Epithelial cell of proximal tubule (primary cell): ENCODE measurements around the gene TEX36. TPM values are rescaled to one million over a fixed set of nuclear protein-coding genes. Genes with fewer than 3 reads are reported as not detected.

ENCODE experiments used
- DNase-seq: peaks from one replicate; pipeline ENCODE4 v3.0.0-alpha.2; 2011; ENCODE audit warnings: low read depth
- H3K4me3 ChIP-seq: 2 replicates; pipeline ENCODE4 v1.5.1; 2011; ENCODE audit warnings: low read depth, mild to moderate bottlenecking, low read length
- total RNA-seq: library from RNA; depleted of rRNA; stranded (reverse); fragments of >200 nt; gene quantifications from 2 replicates; pipeline ENCODE4 v1.2.3, GENCODE V29; 2015
- TF ChIP-seq, protein P1 (sequence below): conservative IDR thresholded peaks from 2 replicates; pipeline ENCODE4 v1.5.1; 2012; ENCODE audit warnings: low read depth, mild to moderate bottlenecking, low read length

Gene TEX36
- total RNA-seq, 1 donor from 2014 or later, result not detected

GRCh38 chr10:125711110-125711750 is 28.3 kb upstream of the TEX36 start:
- no peak overlapping the region for H3K4me3 ChIP-seq
- TF ChIP-seq, protein P1, sequence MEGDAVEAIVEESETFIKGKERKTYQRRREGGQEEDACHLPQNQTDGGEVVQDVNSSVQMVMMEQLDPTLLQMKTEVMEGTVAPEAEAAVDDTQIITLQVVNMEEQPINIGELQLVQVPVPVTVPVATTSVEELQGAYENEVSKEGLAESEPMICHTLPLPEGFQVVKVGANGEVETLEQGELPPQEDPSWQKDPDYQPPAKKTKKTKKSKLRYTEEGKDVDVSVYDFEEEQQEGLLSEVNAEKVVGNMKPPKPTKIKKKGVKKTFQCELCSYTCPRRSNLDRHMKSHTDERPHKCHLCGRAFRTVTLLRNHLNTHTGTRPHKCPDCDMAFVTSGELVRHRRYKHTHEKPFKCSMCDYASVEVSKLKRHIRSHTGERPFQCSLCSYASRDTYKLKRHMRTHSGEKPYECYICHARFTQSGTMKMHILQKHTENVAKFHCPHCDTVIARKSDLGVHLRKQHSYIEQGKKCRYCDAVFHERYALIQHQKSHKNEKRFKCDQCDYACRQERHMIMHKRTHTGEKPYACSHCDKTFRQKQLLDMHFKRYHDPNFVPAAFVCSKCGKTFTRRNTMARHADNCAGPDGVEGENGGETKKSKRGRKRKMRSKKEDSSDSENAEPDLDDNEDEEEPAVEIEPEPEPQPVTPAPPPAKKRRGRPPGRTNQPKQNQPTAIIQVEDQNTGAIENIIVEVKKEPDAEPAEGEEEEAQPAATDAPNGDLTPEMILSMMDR, result no peak
- no peak for DNase-seq

DNA sequence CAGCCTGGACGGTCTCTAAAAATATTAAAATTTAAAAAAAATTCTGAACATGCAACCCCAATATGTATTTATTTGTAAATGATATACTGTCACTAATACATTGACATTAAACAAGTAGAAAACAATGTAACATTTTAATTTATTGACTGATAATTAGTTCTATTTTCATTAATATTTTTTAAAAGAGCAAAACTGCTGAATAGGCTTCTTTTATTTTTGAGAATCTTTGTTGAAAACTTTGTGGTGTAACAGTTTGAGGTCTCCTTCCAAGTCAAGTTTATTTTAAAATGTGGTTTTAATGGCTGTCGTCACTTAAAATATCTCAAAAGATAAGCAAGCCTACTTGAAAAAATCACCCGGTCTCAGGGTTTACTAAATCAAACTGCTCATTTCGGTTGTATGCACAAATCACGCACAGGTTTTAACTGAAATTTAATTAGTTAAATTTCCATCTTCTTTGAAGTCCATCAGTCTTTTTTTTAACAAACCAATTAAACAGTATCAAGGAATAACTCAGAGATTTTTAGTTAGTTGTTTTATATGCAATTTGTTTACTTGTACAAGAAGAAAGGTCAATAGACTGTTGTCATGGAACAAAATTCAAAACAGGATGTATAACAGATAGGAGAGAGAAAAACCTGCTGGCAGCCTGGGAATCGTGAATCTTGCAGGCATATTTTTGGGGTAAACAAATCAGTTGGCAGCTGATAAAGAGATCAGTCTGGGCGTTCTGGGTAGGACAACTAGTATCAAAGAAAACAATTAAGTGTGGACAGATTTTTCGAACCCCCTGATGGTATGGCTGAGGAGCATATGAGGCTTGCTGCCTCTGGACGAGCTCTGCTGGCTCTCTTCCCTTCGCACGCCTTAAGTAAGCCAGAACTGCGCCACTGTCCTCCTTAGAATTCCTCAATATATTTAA is 26.9 kb upstream of the TEX36 start:
- DNase-seq, result no peak
- H3K4me3 ChIP-seq, result no peak overlapping the region
- TF ChIP-seq, protein P1, result no peak

DNA sequence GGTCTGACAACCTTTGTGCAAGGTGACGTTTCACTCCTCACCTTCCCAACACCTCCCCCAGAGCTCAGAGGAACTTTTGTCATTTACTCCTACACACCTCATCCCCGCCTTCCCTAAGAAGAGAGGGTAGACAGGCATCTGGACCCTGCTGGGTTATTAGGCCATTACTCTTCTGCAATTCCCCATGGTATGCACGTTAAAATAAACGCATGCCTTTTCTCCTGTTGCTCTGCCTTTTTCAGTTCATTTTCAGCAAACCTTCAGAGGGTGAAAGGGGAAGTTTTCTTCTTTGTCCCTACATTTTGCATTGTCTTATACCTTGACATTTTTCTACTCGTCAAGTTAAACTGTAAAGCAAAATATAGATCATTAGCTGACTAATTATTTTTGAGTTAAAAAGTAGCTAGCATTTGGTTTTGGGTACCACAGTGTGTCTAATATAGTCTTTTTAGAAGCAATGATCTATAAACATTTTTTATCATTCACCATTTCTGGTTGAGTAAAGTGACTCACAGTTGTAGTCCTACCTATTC is 26.1 kb upstream of the TEX36 start:
- no peak overlapping the region for H3K4me3 ChIP-seq
- TF ChIP-seq, protein P1, result no peak
- DNase-seq, result no peak

DNA sequence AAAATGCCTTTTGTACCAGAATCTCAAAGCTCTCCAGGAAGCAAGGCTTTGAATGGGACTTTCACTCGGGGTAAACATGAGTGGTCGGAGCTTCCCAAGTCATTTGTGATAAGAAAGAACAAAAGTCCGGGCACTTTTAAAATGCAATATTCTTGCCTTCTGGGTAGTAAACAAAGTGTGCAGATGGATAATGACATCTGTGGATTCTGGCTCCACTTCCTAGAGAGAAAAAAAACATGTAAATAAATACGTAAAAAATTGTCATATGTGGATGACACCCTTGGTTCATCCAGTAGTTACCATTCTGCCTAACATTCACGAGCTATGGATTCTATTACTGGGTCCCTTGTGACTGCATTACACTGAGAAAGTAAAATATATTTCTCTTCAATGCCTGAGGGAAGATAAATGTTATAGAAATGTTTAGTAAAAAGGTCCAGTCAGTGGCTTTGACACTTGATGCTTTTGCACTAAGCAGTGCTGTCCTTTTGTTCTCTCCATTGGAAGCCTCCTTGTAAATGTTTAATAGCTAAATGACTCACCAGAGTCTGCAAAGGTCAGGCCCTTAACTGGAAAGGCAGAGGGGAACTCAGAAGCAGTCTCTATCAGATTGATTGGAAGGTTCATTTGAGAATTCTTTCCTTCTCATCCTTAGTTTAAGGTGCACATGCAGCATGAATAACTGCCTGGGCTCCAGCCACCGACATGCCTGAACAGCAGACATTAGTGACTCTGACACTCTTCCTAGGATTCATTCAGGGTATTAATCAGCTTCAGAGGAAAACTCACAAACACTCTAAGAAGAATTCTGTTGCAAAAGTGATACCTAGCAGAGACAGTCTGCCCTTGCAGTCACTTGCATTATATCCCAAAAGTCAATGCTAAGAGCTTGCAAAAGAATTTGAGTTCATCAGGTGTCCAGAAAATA is 24.8 kb upstream of the TEX36 start:
- TF ChIP-seq, protein P1, result no peak
- DNase-seq, result peak; percentile 61
- H3K4me3 ChIP-seq, result no peak overlapping the region

- TF ChIP-seq, protein P1, result peak; percentile 11
- no peak overlapping the region for H3K4me3 ChIP-seq
- no peak for DNase-seq
These were observed 17.5 kb upstream of the TEX36 start for GRCh38 chr10:125700355-125700911.

DNA sequence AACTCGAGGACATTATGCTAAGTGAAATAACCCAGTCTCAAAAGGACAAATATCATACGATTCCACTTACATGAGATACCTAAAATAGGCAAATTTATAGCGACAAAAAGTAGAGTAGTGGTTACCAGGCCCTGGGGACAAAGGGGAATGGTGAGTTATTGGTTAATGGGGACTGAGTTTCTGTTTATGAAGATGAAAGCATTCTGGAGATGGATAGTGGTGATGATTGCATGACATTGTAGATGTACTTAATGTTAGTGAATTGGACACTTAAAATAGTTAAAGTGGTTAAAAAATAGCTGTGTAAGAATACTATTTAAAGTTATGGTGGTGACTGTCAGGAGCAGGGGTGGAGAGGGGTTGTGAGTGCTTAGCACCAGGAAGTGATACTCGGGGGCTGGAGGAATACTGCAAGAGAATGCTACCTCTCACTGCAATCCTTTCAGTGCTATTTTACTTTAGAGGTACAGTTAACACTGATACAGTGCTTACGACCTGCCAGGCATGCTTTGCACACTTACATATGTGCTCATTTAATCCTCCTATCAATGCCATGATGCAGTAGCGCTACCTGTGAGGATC is 16.7 kb upstream of the TEX36 start:
- no peak for DNase-seq
- TF ChIP-seq, protein P1, result no peak
- no peak overlapping the region for H3K4me3 ChIP-seq
